HCT116 (cell line): ENCODE data around the gene TUB. TPM values are rescaled to one million over a fixed set of nuclear protein-coding genes. Genes with fewer than 3 reads are reported as not detected.

Experiments
- ATAC-seq: fragments of 200-7000 bp; cut with Tn5 transposase; 2 replicates; pipeline ENCODE4 v1.9.1; 2020; ENCODE audit warnings: mild to moderate bottlenecking, moderate library complexity
- BruUV-seq: library from RNA; stranded (reverse); fragments of 400-500 nt; replicated peaks from 2 replicates; lab custom pipeline; 2021; lab: Mats Ljungman, UMichigan
- CTCF ChIA-PET: fragments of 300-600 bp; sonication (Branson Sonifier 250); formaldehyde crosslinking; loops from one replicate; lab custom pipeline; 2021; ENCODE audit warnings: antibody characterized with exemption; lab: Charles Lee
- POLR2A ChIA-PET: fragments of 300-600, 350-600 bp; sonication (Branson Sonifier 250); formaldehyde crosslinking; loops from one replicate; lab custom pipeline; 2021; ENCODE audit warnings: antibody characterized with exemption; lab: Charles Lee
- RAD21 ChIA-PET, 2 experiments: fragments of 300-600 bp; sonication (Branson Sonifier 250); formaldehyde crosslinking; loops; one replicate each; lab custom pipeline; 2023; ENCODE audit warnings: low total read pairs in 2 of 2; ENCODE audit not compliant: uncharacterized antibody in 2 of 2, unreplicated experiment in 2 of 2, low non-redundant PET in 1 of 2; lab: Charles Lee
- DNase-seq: peaks from one replicate; pipeline ENCODE4 v3.0.0-alpha.2; 2010; ENCODE audit warnings: low read depth, low spot score
- H2AFZ ChIP-seq: fragments of 200-600 bp; shearing (Covaris generic), sonication (generic); 2 replicates; pipeline ENCODE4 v1.6.1; 2017; ENCODE audit warnings: low read depth, mixed run types, mixed read lengths, antibody characterized with exemption, low read length; ENCODE audit not compliant: poor library complexity, severe bottlenecking
- H3K27ac ChIP-seq: 2 replicates; pipeline ENCODE4 v1.5.1; 2012; ENCODE audit warnings: low read depth, low read length
- H3K27me3 ChIP-seq: fragments of 200-600 bp; sonication (generic); 2 replicates; pipeline ENCODE4 v1.6.1; 2016; ENCODE audit warnings: mixed run types, low read length, mixed read lengths; ENCODE audit not compliant: insufficient read depth
- H3K36me3 ChIP-seq, 2 experiments: fragments of 200-500 bp in 1 of 2; fragments of 200-600 bp in 1 of 2; sonication (Bioruptor generic) in 1 of 2; sonication (generic) in 1 of 2; 2 replicates each; pipeline versions ENCODE4 v1.5.1 to v1.6.1; 2014 to 2016; ENCODE audit warnings: low read length in 2 of 2, inconsistent platforms in 1 of 2, mixed read lengths in 1 of 2, mixed run types in 1 of 2; ENCODE audit not compliant: insufficient read depth in 2 of 2, control insufficient read depth in 1 of 2
- H3K4me1 ChIP-seq, 2 experiments: fragments of 200-600 bp in 1 of 2; sonication (generic) in 1 of 2; 2 replicates each; pipeline versions ENCODE4 v1.5.1 to v1.6.1; 2012 to 2017; ENCODE audit warnings: low read length in 2 of 2, inconsistent platforms in 1 of 2, mild to moderate bottlenecking in 1 of 2, mixed read lengths in 1 of 2, mixed run types in 1 of 2, moderate library complexity in 1 of 2; ENCODE audit not compliant: insufficient read depth in 2 of 2, control insufficient read depth in 1 of 2
- H3K4me2 ChIP-seq: fragments of 200-600 bp; sonication (generic); 2 replicates; pipeline ENCODE4 v1.6.1; 2017; ENCODE audit warnings: mixed run types, low read length, mixed read lengths
- H3K4me3 ChIP-seq, 2 experiments: fragments of 200-600 bp in 1 of 2; sonication (generic) in 1 of 2; replicated peaks in 1 of 2; 2 replicates each; pipeline ENCODE4 v1.5.1; 2011 to 2016; ENCODE audit warnings: low read length in 2 of 2, control low read depth in 1 of 2, low read depth in 1 of 2, mild to moderate bottlenecking in 1 of 2, mixed read lengths in 1 of 2, mixed run types in 1 of 2
- H3K79me2 ChIP-seq: fragments of 200-600 bp; sonication (generic); 2 replicates; pipeline ENCODE4 v1.6.1; 2017; ENCODE audit warnings: mild to moderate bottlenecking, mixed run types, low read length, moderate library complexity, mixed read lengths; ENCODE audit not compliant: insufficient read depth
- H3K9ac ChIP-seq: fragments of 200-600 bp; sonication (generic); 2 replicates; pipeline ENCODE4 v1.6.1; 2016; ENCODE audit warnings: low read length, mixed read lengths
- H3K9me2 ChIP-seq: fragments of 200-600 bp; sonication (generic), shearing (Covaris generic); 2 replicates; pipeline ENCODE4 v1.6.1; 2017; ENCODE audit warnings: mixed run types, mild to moderate bottlenecking, moderate library complexity; ENCODE audit not compliant: insufficient read depth
- H3K9me3 ChIP-seq, 2 experiments: fragments of 200-500 bp in 1 of 2; fragments of 200-600 bp in 1 of 2; sonication (Bioruptor generic) in 1 of 2; sonication (generic) in 1 of 2; 2 replicates each; pipeline ENCODE4 v1.6.1; 2014 to 2017; ENCODE audit warnings: low read length in 2 of 2, mixed read lengths in 2 of 2, inconsistent platforms in 1 of 2, low read depth in 1 of 2, mild to moderate bottlenecking in 1 of 2, mixed run types in 1 of 2, moderate library complexity in 1 of 2; ENCODE audit not compliant: control insufficient read depth in 1 of 2, insufficient read depth in 1 of 2
- H4K20me1 ChIP-seq: fragments of 200-600 bp; sonication (generic), shearing (Covaris generic); 2 replicates; pipeline ENCODE4 v1.6.1; 2017; ENCODE audit warnings: mixed run types, mild to moderate bottlenecking, moderate library complexity; ENCODE audit not compliant: insufficient read depth
- CEBPB ChIP-seq: IDR thresholded peaks from 2 replicates; pipeline ENCODE4 v1.6.1; 2012; ENCODE audit warnings: low read depth
- CTCF ChIP-seq, 3 experiments: fragments of 200-600 bp in 1 of 3; sonication (generic) in 1 of 3; IDR thresholded peaks in 2 of 3; conservative IDR thresholded peaks in 1 of 3; 2 replicates each; pipeline ENCODE4 v1.5.1; 2012 to 2017; ENCODE audit warnings: low read depth in 2 of 3, low read length in 2 of 3, antibody characterized with exemption in 1 of 3, borderline replicate concordance in 1 of 3, control low read depth in 1 of 3, mild to moderate bottlenecking in 1 of 3, mixed read lengths in 1 of 3, mixed run types in 1 of 3, moderate library complexity in 1 of 3; ENCODE audit not compliant: insufficient read depth in 1 of 3
- ELF1 ChIP-seq: IDR thresholded peaks from 2 replicates; pipeline ENCODE4 v1.6.1; 2012; ENCODE audit warnings: low read depth, borderline replicate concordance
- JUND ChIP-seq: IDR thresholded peaks from 2 replicates; pipeline ENCODE4 v1.6.1; 2012
- POLR2A ChIP-seq: IDR thresholded peaks from 2 replicates; pipeline ENCODE4 v1.7.0; 2011; ENCODE audit warnings: borderline replicate concordance; ENCODE audit not compliant: insufficient read depth, insufficient read length; ENCODE audit errors: extremely low read depth
- POLR2AphosphoS5 ChIP-seq: IDR thresholded peaks from 2 replicates; pipeline ENCODE4 v1.6.1; 2011; ENCODE audit warnings: mild to moderate bottlenecking, low read depth, low read length, moderate library complexity
- RAD21 ChIP-seq: IDR thresholded peaks from 2 replicates; pipeline ENCODE4 v1.6.1; 2012; ENCODE audit warnings: low read depth, mild to moderate bottlenecking
- SP1 ChIP-seq: IDR thresholded peaks from 2 replicates; pipeline ENCODE4 v1.6.1; 2012; ENCODE audit warnings: low read depth
- TCF7L2 ChIP-seq: IDR thresholded peaks from 2 replicates; pipeline ENCODE4 v1.7.0; 2011; ENCODE audit warnings: borderline replicate concordance, inconsistent platforms; ENCODE audit not compliant: insufficient read depth, insufficient read length; ENCODE audit errors: extremely low read depth
- ZNF274 ChIP-seq: fragments of 200-500 bp; sonication (Bioruptor generic); IDR thresholded peaks from 2 replicates; pipeline ENCODE4 v1.6.1; 2014; ENCODE audit warnings: mild to moderate bottlenecking, low read depth, low read length, inconsistent platforms
- intact Hi-C: fragments of 100-400 bp; cut with micrococcal nuclease; formaldehyde crosslinking; loops from 2 replicates; pipeline ENCODE4 v1.10.0; 2022
- total RNA-seq: library from RNA; stranded (reverse); gene quantifications from one replicate; pipeline ENCODE4 v1.2.1, GENCODE V29; 2021; ENCODE audit not compliant: unreplicated experiment
- TF ChIP-seq, protein P1 (sequence below): IDR thresholded peaks from 2 replicates; pipeline ENCODE4 v1.6.1; 2012

TUB gene
- total RNA-seq, 1 experiment from 2014 or later = 0.02 TPM

GRCh38 chr11:8055091-8055835 is 25.7 kb upstream of the TUB start:
- Histone ChIP-seq H3K79me2 (no peaks in the 10 kb centered on the region), H3K9me2 (no peaks in the 10 kb centered on the region), H3K4me1 (no peaks in the 10 kb centered on the region), H3K27ac (no peak overlapping the region), H3K9ac (no peak overlapping the region), H3K4me3 (no peak overlapping the region), H4K20me1 (no peaks in the 10 kb centered on the region), H3K9me3 (no peaks in the 10 kb centered on the region), H2AFZ (no peak overlapping the region), H3K27me3 (peaks cover 14% of the 10 kb centered on the region), H3K36me3 (no peaks in the 10 kb centered on the region), H3K4me2 (no peak overlapping the region)
- TF ChIP-seq TCF7L2 (no peak), RAD21 (peak; percentile 19; the same call in 1 of the 2 replicates), CTCF (IDR thresholded peaks at IDR 0.05 in 2 of 3, conservative IDR thresholded peaks at IDR 0.05 in 1 of 3; ENCODE audit: borderline replicate concordance in 1 of 3, insufficient read depth in 1 of 3, low read depth in 2 of 3, low read length in 2 of 3) (peak; percentile 27 to 69 (median 50); a peak in 5 of 6 replicates), JUND (no peak), SP1 (no peak), POLR2A (no peak), ELF1 (no peak), CEBPB (no peak), POLR2AphosphoS5 (no peak), ZNF274 (no peak)
- TF ChIP-seq, protein P1, sequence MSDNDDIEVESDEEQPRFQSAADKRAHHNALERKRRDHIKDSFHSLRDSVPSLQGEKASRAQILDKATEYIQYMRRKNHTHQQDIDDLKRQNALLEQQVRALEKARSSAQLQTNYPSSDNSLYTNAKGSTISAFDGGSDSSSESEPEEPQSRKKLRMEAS = no peak
- no TSS peak for BruUV-seq
- DNase-seq (no peak), ATAC-seq (peak; percentile 75)
- intact Hi-C loops = no loop called here
- RAD21 ChIA-PET = no interaction called here
- CTCF ChIA-PET = interaction anchor here (0.9 to 1.4 kb wide), 3 partner anchors 8 to 35 kb away, joined by 3 to 4 read pairs (median 4); no protein-coding TSS in a partner anchor
- POLR2A ChIA-PET = no interaction called here
